GM19351 (cell line): ENCODE data around the gene ZNF559.

Experiments
- ATAC-seq: cut with Tn5 transposase; IDR thresholded peaks from one replicate; pipeline ENCODE4 v1.9.1; 2021; ENCODE audit warnings: mild to moderate bottlenecking, moderate library complexity; ENCODE audit not compliant: unreplicated experiment

ZNF559 gene

DNA sequence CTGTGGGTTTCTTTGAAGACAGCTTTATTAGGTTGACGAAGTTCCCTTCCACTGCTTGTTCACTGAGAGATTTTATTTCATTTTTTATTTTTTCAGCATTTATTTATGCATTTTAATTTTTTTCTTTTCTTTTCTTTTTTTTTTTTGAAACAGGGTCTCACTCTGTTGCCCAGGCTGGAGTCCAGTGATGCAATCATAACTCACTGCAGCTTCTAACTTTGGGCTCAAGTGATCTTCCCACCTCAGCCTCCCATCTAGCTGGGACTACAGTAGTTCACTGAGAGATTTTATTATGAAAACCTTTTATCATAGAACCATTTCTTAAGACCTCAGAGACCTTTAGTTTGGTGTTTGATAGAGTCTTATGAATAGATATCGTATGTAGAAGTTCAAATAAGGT lies 28.5 kb downstream of the ZNF559 start:
- no peak for ATAC-seq

DNA sequence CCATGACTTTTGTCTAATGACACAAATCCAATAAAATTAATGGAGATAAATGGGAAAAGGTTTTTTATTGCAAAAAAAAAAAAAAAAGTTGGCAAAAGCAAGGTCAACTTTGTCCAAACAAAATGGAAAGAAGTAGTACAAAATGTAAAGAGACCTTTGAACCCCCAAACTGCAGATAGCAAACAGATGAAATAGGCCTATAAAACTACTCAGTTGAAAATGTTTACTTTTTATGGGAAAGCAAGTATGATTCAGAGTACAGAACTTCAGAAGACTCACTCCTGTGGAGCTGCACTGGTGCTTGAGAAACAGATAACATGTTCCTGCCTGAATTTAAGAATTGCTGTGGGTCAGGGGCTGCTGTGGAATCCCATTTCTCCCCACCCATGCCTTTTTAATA lies 29.0 kb downstream of the ZNF559 start:
- no peak for ATAC-seq

DNA sequence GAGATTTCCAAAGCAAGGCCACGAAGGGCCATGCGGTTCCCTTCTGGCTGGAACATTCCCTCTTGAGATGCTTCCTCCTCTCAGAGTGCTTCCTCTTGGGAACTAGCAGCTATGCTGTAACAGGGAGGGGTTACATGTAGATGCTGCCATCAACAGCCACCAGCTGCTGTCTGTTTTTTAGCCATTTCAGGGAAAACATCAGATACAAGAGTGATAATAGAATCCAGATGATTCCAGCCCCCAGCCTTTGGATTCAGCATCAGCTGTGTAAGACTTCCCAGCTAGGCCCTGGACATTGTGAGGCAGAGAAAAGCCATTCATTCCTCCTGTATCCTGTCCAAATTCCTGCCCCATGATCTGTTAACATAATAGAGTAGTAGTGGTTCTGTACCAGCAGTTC lies 30.7 kb downstream of the ZNF559 start:
- no peak for ATAC-seq

DNA sequence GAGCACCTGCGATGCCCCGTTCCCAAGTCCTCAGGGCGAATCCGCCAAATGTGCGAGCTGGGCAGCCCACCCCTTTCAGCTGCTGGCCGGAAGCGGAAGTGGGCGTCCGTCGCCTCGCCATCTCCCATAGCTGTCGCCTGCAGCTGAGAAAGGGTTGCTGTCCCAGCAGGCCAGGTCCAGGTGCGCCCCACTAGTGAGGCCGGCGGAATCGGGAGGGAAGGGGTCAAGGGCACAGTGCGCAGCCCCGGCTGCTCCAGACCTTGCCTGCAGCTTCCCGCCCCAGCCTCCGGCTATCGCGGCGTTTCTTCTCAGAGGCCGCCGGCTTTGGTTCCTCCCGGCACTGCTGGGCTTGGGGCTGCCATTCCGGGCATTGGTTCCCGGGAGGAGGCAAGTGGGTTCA lies 38.9 kb downstream of the ZNF559 start, which contains the start of gene ZNF177:
Gene ZNF177, plus strand, starts transcription at position 109 of the 400 bp plus-strand sequence. CDS start 15,299 bp downstream, outside the sequence.
- ATAC-seq, result no peak

DNA sequence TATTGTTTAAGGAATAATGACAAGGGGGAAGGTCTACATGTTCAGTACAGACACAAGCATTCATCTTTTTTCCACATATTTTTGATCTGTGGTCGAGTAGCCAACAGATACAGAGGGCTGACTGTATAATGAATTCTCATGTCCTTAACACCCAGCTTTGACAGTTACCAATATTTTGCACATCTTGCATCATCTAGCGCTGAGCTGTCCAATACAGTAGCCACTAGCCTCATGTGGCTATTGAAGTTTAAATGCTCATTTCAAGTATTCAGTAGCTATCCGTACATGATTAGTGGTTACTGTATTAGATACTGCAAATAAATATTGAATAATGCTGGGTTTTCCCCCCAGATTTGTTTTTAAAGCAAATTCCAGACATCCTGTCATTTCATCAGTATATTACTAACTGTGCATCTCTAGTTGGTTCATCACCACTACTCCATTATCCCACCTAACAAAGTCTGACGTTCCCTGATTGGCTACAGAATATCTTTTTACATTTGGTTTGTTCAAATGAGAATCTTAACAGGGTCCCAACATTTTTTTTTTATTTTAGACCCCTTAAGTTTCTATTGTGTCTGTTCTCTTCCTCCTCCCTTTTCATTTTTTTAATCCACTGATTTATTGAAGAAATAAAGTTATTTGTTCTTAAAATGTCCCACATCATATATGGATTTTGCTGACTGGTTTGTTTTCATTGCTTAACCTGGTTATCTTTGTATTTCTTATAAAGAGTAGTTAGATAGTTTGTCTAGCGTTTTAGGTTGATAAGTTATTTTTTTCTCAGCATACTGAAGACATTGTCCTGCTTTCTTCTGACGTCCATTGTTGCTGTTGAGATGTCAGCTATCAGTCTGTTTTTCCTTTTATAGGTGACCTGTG lies 47.0 kb downstream of the ZNF559 start:
- no peak for ATAC-seq

DNA sequence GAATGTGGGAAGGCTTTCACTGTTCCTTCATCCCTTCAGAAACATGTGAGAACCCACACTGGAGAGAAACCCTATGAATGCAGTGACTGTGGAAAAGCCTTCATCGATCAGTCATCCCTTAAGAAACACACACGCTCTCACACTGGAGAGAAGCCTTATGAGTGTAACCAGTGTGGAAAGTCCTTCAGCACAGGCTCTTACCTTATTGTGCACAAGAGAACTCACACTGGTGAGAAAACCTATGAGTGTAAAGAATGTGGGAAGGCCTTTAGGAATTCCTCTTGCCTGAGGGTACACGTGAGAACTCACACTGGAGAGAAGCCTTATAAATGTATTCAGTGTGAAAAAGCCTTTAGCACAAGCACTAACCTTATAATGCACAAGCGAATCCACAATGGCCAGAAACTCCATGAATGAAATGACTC lies 57.4 kb downstream of the ZNF559 start:
- ATAC-seq, result no peak
